Activated CD8-positive, alpha-beta memory T cell treated with anti-CD3 and anti-CD28 coated beads for 48 hours (primary cell): ENCODE data around the gene COMMD1.
"Not testable (repeated sequence)": the region's sequence is repeated elsewhere in the genome, so short reads cannot be mapped to it uniquely, and the experiment has no call there.

ENCODE experiments used
- DNase-seq, 3 experiments: peaks; one replicate each; pipeline ENCODE4 v3.0.0-alpha.2; 2020; ENCODE audit warnings: low read depth in 2 of 3, low spot score in 2 of 3

The COMMD1 gene

DNA sequence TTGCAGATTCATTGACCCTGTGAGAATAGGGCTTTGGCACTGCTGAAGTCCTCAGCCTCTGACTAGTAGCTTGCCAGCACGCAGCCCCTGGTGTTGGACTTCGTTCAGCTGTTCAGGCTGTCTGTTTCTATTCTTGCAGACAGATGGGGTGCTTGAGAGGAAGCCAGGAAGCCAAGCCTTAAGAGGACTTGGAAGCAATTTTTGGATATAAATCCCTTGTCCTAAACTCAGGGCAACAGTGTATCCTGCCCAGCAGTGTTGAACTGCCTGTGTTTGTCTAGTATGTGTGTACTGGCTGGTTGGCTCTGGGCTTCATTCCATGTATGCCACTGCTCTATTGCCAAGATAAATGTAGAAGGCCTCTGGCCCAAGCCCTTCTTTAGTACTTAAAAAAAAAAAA is 108.6 kb downstream of the COMMD1 start:
- no peak for DNase-seq

DNA sequence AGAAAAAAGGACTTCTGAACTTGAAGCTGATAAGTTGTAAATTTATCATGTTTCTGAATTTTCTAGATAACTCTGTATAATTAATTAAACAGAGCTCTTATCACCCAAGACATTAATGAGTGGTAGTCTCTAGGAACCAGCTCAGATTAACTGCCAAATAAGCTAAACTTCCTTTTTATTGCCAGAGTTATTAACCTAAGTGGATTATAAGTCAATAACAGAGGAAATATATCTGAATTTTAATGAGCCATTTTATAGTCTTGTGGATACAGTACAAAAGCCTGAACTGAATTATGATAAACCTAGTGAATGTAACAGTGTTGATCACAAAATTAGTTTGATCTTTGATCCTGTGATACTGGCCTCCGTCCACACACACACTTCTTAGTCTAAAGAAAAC is 111.5 kb downstream of the COMMD1 start:
- no peak for DNase-seq

DNA sequence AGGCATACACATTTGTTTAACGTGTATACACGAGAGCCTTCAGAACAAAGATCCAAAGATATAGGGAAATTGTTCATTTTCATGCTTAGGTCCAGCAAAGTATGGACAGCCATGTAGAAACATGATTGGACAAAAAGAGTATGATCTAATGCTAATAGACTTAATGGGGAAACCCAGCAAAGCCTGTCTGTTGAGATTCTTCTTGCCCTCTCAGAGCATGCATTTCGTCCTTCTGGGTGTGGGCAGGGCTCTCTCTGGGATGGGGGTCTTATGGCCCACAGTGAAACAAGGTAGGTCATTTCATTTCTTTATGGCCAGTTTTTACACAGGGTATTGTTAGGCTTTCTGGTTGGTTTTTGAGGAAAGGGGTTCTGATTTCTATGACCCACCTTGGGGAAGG is 124.4 kb downstream of the COMMD1 start:
- no peak for DNase-seq

DNA sequence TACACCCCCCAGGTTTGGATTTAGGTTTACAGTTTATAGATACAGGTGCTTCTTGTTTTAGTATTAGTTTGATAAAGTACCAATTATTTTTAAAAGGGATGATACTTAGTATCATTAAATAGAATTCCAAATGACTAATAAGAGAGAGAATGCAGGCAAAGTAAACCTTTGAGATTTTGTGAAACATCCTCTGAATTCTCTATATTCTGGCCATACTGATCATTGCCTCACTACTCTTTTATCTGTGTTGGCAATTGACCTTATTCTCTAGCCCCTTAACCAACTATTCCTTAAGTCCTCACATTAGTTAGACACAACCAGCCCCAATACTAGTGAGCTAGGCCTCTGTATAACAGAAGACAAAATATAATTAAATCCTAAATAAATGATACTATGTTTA is 125.4 kb downstream of the COMMD1 start:
- DNase-seq: no peak

DNA sequence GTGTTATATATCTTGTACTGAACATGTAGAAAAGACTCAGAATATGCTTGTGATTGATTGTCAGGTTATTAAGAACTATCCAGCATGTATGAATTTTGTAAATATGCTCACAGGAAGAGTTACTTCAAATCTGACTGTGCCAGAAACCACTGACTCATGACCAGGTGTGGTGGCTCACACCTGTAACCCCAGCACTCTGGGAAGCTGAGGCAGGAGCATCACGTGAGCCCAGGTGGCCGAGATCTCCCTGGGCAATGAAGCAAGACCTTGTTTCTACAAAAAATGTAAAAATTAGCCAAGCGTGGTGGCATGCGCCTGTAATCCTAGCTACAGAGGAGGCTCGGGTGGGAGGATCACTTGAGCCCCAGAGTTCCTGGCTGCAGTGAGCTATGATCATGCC is 126.6 kb downstream of the COMMD1 start:
- no peak for DNase-seq

DNA sequence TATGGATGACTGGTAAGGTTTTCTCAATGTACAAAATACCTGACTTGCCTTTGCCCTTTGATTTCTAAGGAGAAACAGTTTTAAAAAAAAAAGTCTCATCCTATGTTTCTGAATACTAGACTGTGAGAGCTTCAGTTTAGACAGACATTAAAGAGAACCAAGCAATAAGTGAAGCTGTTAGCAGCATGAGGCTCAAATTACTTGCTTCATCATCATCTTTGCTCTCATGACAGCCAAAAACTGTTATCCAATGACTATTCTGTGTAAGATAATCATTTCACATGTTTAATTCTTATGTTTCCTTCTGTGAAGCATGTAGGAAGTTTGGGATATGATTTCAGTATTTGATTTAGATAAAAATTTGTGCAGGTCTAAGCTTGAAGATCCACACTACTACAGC is 129.2 kb downstream of the COMMD1 start:
- no peak for DNase-seq

DNA sequence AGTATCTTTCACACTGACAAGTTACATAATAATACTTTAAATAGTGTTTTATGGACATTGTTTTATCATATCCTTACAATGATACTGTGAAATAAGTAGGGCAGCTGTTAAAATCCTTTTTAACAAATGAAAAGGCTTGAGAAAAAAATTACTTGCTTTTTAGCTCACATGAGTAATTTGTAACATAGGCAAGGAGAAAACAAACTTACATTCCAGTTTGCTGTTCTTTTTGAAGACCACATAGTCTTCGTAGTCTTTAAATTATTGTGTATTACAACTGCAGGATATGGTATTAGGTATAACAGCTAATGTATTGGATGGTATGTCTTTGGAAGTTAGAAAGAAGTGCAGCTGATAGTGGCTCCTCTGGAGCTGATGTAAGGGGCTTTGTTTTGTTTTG is 130.8 kb downstream of the COMMD1 start:
- DNase-seq: no peak

DNA sequence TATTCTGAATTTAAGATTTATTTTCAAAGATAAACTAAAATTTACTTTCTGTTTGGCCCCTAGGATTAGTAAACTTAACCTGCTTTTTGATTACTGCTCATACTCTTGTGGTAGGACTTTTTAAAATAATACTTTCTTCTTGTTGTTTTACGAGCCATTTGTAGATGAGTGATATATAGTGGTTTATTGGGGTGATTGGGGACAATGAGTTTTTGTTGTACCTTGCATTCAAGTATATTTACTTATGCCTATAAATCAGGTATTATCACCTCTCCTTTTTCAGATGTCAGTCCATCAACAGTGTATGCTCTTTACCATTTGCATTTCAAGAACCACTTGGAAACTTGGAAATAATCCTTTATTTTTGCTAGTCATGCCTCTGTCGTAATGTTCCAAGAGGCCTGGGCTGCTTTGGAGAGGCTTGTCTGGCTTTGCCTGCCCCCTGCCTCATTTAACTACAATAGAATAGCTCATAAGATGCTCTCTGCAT is 131.3 kb downstream of the COMMD1 start:
- DNase-seq: no peak

DNA sequence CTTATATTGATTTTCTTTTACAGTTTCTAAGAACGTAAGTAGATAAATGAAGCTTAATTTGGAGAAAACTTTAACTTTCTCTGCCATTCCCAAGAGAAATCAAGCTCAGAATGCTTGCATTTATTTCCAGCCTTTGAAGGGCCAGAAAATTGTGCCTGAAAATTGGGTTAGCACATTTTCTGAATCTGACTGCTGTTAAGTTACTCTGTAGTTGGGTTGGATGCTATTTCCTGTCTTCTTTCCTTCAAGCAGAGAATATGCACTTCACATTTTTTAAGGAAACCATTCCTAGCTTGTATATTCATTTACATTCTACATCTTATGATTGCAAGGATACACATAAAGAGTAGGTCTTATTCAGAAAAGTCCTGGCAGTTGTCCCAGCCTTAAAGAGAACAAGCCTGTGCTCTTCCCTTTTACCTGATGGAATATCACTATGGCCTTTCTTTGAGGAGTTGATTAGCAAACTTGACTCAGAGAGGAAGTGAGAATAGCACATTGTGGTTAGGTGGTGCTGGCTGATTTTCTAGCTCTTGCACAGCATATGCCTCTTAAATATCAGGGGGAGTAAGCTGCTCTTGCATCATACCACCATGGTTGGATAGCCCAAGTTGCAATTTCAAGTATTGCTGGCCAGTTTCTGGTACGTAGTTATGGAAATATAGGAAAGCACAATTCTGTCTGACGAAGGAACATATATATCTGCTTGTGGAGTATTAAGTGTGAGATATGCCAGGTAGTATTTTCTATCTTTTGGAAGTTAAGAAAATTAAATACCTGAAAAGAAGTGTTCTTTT is 133.7 kb downstream of the COMMD1 start:
- no peak for DNase-seq

DNA sequence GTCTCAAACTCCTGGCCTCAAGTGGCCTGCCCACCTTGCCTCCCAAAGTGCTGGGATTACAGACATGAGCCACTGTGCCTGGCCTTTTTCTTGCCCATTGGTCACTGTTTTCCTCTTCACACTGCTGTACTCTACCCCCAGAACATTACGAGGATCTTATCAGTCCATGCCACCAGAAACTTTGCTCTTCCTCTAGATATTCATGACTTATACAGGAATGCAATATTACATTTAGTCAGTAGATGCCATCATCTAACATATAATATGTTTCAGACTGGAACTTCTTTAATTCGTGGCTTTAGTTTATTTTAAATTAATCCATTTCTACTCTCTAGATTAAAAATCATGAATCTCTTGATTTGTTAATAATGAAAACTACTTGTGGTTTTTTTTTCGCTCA is 135.5 kb downstream of the COMMD1 start:
- no peak for DNase-seq

DNA sequence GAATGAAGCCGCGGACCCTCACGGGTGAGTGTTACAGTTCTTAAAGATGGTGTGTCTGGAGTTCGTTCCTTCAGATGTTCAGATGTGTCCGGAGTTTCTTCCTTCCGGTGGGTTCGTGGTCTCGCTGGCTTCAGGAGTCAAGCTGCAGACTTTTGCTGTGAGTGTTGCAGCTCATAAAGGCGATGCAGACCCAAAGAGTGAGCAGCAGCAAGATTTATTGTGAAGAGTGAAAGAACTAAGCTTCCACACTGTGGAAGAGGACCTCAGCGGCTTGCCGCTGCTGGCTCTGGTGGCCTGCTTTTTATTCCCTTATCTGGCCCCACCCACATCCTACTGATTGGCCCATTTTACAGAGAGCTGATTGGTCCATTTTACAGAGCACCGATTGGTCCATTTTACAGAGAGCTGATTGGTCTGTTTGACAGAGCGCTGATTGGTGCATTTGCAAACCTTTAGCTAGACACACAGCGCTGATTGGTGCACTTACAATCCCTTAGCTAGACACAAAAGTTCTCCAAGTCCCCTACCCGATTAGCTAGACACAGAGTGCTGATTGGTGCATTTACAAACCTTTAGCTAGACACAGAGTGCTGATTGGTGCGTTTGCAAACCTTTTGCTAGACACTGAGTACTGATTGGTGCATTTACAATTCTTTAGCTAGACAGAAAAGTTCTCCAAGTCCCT is 136.4 kb downstream of the COMMD1 start:
- DNase-seq: not testable (repeated sequence)

DNA sequence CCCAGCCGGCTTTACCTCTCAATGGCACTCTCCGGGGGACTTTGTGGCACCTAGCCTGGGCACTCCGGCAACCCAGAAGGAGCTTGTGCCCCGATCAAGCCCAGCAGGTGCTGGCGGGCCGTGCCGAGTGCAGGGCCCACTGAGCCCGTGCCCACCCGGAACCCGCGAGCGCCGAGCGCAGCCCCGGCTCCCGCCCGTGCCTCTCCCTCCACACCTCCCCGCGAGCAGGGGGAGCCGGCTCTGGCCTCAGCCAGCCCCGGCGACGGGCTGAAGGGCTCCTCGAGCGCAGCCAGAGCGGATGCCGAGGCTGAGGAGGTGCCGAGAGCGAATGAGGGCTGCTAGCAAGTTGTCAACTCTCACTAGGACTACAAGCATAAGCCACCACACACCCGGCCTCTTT is 136.9 kb downstream of the COMMD1 start:
- no peak for DNase-seq

DNA sequence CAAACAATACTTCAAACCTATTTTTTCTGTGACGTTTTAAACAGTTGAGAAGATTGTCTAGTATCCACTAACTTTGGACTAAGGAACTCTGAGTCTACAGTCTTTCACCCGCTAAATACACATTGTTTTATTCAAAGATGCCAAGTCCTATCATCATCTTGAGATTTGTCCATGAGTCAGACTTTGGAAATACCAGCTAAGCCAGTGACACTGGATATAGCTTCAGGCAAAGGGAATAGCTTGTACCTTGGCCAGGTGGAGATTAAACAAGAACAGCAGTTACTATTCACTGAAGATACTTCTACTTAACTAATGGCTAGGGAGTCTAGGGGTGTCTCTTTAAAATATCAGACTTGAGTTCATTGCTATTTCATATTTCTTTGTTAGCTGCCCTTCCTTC is 137.5 kb downstream of the COMMD1 start:
- no peak for DNase-seq

DNA sequence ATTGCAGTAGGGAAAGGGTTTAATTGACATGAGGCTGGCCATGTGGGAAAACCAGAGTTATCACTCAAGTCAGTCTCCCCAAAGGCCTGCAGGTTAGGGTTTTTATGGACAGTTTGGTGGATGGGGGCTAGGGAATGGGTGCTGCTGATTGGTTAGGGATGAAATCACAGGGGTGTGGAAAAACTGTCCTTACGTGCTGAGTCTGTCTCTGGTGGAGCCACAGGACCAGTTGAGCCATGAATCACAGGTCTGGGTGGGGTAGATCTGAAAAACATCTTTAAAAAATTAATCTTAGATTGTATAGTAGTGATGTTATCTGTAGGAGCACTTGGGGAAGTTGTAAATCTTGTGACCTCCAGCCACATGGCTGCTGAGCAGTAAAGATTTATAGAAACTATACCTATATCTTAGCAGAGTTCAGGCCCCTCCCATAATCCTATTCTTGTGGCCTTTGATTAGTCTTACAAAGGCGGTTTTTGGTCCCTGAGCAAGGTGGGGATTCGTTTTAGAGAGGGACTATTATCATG is 139.6 kb downstream of the COMMD1 start:
- DNase-seq: no peak

DNA sequence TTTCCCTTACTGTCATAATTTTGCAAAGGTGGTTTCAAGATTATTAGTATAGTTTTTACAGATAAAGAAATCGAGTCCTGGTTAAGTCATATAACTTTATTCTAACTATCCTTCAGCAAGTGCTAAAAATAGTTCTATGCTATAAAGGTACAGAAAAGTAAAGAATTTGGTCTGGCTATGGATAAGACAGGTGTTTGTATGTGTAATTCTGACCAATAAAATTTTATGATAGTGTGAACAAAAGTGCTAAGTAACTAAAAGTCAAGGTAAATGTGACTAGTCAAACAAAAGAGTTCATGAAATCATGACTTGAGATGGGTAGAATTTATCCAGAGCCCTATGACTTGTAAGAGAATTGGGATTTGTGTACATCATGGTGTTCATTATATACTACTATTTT is 140.7 kb downstream of the COMMD1 start:
- DNase-seq: no peak

DNA sequence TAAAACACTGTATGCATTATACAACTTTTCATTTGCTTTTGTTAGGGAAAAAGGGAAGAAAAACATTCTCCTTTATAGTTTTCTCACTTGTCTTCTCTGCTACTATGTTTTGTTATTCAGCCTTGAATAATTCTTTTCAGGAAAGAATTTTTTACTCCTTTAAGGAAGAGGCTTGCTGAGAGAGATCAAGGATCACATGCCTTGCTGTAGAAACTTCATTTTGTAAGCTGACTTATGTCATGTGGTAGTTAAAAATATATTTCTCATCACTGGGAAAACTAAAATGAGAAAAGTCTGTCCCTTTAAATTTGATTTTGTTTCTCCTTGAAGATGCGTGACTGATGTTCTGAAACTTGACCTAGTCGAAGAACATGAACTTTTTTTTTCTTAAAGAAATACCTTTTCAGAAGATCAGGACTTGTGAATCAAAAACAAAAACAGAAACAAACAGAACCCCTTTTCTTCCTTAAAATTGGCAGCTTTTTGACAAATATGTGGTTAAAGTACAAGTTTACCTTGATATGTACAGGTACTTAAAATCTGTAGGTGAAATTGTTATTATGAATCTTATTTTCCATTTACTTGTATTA is 145.1 kb downstream of the COMMD1 start:
- DNase-seq: no peak

DNA sequence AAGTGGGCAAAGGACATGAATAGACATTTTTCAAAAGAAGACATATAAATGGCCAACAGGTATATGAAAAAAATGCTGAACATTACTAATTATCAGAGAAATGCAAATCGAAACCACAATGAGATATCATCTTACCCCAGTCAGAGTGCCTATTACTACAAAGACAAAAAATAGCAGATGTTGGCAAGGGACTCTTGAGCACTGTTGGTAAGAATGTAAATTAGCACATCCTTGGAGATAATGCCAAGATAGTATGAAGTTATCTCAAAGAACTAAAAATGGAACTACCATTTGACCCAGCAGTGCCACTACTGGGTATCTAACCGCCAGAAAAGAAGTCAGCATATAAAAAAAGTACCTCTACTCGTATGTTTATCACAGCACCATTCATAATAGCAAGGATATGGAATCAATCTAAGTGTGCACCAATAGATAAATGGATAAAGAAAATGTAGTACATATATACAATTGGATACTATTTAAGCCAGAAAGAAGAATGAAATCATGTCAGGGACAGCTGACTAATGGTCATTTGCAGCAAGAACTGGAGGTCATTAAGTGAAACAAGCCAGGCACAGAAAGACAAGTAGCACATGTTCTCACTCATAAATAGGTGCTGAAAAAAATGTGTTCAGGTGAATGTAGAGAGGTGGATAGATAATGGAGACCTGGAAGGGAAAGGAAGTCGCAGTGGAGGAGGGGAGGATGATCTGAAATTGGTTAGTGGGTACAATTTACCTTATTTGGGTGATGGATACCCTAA is 148.7 kb downstream of the COMMD1 start:
- no peak for DNase-seq

DNA sequence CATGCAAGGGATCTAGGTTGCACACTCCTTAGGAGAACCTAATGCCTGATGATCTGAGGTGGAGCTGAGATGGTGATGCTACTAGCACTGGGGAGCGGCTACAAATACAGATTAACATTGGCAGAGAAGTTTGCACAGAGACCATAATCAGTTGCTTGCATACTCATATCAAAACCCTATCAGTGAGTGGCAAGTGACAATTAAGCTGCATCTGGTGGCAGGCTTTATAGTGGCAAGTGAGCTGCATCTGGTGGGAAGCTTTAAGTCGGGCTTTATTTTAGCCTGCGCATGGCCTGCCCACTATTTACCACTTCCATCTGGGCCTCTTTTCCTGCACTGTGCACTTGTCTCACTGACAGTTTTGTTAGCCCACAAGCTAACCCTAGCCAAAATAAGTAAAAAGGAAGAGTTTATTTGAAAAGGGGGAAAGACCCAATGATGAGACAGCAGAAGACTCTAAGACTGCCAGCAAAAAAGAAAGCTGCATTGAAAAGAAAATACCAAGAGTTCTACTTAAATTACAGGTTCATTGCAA is 149.5 kb downstream of the COMMD1 start:
- DNase-seq: no peak

DNA sequence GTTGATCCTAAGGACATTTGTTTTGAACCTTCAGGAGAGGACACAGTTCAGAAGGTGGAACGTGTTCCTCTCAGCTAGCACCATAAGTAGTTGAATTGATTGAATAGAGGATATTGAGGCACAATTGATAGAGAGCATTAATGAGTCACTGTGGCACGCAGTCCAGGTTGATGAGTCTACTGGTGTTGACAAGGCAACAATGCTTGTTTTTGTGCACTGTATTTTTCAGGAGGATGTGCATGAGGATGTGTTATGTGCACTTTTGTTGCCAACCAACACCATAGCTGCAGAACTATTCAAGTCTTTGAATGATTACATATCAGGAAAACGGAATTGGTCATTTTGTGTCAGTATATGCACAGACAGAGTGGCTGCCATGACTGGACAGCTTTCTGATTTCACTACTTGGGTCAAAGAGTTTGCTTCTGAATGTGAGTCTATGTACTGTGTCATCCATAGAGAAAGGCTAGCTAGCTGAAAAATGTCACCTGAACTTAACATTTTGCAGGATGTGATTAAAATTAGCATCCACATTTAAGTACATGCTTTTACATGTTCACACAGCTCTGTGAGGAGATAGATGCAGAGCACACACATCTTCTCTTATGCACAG is 150.4 kb downstream of the COMMD1 start:
- no peak for DNase-seq

DNA sequence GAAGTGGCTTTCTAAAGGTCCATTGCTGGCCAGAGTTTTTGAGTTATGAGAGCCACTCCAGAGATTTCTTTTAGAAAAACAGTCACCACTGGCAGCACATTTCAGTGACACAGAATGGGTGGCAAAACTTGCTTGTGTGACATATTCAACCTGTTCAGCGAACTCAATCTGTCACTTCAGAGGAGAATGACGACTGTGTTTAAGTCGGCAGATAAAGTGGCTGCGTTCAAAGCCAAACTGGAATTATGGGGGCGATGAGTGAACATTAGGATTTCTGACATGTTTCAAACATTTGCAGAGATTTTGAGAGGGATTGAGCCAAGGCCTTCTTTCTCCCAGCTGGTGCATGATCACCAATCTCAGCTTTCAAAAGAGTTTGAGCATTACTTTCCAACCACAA is 150.9 kb downstream of the COMMD1 start:
- DNase-seq: no peak

DNA sequence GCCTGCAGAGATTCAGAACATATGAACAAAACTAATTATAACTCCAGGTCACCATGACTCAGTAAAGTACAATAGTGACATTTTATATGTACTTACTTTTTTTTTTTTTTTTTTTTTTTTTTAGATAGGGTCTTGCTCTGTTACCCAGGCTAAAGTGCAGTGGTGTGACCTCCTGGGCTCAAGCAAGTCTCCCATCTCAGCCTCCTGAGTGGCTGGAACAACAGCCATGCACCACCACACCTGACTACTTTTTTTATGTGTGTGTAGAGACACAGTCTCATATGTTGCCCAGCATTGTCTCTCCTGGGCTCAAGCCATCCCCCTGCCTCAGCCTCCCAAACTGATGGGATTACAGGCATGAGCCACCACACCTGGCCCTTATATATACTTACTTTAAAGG is 159.8 kb downstream of the COMMD1 start:
- DNase-seq: no peak
